Midbrain (tissue), 1 donor: ENCODE measurements around the gene TAF1B.

Experiments
- DNase-seq: peaks from one replicate; lab custom pipeline; 2025; lab: John Stamatoyannopoulos, UW

Gene TAF1B

DNA sequence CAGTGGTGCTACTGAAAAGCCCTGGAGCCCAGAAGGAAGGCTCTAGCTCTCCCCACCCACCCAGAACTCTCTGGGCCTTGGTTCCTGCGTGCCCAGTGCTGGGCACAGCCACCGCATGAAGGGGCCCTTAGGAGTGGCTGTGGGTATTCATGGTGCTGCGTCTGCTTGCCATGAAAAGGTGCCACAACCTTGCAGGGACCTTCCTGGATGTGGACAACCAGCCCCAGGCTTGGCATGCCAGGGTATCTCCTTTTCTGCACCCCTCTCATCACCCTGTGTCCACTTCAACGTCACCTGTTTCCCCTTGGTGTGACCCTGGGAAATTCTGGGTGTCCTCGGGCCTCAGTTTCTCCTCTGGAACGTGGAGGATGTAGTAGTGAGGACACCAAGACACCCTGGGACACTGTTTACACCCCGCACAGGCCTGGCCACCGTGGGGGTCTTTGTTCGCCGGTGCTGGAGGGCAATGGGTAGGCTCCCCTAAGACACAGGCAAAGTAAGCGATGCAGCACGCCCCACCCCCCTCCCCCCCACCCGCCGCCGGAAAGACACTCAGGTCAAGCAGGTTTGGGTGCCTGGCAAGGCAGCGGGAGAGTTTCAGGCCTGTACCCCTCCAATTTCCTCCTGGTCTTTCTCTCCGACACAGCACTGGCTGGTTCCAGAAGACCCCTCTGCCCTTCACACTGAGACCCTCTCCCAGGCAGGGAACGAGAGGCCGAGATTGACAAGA lies 34.8 kb upstream of the TAF1B start:
- no peak for DNase-seq

DNA sequence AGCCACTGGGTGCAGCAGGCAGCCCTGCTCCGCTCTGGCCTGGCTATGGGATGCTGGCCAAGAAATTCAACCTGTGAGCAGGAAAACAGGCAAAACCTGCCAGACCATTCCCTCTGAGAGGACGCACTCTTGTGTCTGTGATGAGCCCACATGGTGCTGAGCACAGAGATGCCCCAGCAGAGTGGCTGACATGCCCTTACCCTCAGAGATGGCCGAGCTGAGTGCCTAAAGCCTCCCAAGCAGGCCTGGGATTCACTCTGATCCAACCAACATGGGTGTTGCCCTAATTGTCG lies 34.3 kb upstream of the TAF1B start:
- DNase-seq: no peak

DNA sequence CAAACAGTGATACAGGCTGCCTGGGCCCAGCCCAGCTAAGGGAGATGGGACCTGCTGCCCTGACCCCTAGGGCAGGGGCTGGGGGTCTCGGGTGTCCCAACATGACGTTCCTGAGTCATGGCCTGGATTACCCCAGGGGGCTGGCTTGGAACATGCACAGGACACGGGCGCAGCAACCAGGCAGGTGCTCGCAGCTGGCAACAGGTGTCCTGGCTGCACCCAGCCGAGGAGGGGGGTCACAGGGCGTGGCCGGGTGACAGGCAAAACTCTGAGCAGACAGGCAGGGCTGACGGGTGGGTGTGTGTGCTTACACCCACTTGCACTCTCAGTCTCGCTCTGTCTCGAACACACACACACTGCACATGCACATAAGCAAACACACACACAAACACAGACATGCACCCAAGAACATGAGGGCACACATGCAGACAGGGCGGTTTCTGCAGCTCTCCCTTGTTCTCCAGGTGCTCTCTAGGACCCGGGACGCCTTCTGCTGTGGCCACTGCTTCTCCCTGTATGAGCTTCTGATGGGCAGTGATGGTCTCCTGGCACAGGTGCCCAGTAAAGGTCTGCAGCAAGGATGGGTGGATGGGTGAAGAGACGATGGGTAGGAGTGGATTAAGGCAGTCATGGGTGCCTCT lies 33.7 kb upstream of the TAF1B start:
- DNase-seq: no peak

DNA sequence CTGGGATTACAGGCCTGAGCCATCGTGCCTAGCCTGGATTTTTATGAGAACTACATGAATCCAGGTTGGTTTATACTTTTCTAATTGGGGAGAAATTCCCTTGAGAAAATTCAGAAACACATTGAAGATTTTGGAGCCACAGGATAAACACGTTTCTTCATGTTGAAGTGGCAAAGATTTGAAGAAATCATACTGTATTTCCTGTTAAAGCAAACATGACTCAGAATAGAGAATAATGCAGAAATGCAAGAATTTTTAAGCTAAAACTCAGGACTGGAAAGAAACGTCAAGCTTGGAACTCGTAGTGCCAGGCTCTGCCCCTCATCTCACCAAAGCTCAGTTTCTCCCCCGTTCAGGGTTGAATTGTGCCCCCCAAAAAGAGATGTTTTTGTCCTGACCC lies 32.1 kb upstream of the TAF1B start:
- no peak for DNase-seq

DNA sequence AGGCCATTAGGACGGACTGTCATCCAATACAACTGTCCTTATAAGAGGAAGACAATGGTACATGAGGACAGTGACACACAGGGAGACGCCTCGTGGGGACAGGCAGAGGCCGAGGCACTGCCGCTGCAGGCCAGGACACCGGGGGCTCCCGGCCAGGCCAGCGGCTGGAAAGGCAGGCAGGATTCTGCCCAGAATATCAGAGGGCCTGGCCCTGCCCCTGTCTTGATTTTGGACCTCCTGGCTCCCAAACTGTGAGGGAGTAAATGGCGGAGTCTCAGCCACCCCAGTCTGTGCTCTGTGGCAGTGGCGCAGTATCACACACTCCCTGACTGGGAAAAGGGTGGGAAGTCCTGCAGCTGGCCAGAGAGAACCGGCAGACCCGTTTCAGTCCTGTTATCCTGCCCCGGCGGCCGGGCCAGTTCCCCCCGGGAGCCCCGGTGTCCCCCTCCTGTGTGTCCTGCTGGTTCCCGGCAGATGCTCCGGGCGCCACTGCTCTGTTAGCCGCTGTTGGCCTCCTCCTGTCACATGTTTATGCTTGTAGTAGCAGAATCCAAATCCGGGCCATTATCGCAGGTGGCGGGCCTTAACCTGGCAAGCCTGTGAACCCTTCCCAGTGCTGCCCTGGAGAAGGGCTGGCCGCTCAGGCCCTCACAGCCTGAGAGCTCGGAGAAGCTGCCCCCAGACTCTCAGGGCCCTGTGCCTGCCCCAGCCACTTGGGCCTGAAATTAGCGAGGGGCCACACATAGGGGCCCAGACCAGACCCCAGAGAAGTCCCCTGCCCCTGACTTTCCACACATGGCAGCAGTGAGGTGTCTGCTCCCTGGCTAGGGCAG lies 31.4 kb upstream of the TAF1B start:
- no peak for DNase-seq

DNA sequence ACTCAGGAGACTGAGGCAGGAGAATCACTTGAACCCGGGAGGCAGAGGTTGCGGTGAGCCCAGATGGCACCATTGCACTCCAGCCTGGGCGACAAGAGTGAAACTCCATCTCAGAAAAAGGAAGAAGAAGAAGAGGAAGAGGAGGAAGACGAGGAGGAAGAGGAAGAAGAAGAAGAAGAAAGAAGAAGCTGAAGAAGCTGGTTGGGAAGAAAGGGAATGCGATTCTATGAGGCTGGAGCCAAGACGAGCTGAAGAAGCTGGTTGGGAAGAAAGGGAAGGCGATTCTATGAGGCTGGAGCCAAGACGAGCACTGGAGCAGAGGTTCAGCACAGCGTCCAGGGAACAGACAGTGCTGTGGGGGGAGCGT lies 30.3 kb upstream of the TAF1B start:
- DNase-seq: no peak

DNA sequence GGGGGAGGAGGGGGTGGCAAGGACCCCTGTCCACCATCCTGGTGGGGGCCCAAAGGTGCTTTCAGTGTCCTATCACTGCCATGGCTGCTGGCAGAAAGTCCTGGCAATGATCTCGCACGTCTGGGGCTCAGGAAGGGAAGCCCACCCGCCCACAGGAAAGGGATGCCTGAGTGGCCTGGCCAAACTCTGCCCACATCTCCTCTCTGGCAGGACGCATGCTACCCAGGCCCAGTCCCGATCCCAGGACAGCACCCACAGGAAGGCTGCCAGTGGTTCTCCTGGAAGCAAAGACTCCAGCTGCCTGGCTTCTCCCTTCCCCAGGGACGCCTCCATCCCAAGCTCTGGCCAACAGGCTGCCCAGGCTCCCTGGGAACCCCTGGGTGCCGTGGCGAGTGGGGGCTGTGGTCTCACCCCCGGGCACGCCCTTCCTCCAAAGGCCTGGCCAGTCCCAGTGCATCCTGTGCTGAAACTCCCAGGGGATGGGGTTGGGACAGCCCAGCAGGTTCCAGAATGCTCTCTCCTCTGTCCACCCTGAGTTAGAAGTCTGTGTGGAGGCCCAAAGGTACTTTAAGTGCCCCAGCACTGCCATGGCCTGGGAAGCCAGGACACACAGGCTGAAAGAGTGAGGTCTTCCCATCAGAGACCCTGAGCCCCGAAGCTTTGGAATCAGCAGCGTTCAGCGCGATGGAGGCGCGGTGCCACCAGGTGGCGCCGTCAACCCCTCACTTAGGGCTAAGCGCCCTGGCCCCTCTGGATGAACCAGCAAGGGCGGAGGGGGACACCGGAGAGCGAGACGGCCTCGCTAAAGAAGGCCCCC lies 29.8 kb upstream of the TAF1B start:
- peak; percentile 70 for DNase-seq

DNA sequence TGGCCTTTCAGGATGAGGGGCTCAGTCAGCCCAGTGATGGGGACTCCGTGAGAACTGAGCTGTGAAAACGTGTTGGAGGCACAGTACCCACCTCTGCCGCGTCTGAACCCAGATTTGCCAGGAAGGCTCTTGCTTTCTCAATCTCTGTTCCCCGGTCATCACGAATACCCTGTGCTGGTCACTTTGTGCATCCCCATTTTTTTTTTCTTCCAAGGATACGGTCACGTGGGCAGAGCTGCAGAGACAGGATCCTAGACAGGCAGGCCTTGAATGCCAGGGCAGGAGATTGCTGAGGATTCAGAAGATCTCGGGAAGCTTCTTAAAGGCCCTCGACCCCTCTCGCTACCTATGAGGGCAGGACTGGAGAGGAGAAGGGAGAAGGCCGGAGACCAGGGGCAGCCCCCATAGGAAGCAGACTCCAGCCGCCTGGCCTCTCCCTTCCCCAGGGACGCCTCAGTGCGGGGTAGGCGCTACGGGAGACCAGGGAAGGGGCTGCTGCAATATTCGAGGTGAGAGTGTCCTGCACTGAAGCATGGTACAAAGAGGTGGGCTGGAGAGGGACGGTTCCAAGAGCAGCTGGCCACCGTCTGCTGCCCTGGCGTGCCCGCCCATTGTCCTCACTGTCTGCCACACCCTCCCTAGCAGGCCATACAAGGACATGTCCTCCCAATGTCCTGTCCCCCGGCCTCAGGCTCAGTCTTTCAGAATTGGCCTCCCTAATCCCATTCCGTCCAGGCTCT lies 29.0 kb upstream of the TAF1B start:
- DNase-seq: no peak

DNA sequence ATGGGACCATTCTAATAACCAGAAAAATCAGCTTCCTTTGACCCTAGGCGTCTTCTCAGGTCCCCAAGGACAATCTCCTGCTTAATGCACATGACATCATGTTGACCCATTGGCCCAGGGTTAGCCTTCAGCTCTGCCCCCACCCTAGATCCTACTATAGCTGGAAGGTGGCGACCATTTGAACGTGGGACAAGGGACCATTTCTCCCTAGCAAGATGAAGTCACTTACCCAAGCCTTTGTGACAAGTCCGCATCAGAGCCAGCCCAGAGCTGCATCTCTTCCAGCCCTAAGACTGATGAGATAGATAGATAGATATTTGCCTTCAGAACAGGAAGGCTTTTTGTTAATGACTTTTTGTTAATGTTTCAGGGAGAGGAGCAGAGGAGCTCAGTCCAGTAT lies 28.2 kb upstream of the TAF1B start:
- DNase-seq: no peak

DNA sequence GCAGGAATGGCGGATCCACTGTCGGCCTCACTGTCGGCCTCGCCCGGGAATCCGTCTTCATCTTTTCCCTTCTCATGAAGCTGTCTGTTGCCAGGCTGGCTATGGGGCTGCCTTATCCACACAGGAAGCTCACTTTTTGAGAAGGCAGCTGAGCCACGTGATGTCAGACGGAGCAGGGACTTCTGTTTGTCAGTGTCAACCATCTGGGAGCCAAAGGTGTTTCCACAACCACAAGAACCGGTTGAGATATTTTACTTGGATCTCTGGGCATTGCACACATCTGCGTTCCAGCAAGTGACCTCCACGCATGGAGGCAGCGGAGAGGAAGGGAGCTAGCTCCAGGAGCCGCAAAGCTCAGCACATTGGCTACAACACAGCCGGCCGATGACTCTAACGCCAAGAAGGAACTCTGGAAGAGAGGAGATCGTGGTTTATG lies 27.4 kb upstream of the TAF1B start:
- DNase-seq: no peak

DNA sequence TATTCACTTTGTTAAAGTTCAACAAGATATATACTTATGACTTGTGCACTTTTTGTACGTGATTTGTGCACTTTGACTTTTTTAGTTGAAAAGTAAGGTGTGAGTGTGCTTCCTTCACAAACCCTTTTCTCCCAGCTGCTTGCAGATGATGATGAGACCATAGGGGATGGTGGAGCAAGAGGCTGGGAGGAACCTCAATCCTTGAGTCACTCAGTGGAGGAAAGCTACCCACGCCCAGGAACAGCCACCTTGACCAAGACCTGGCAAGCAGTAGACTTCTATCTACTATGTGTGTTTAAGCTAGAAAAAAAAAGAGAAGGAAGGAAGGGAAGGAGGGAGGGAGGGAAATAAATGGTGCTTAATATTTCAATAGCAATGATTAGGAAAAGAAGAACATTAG lies 25.2 kb upstream of the TAF1B start:
- no peak for DNase-seq

DNA sequence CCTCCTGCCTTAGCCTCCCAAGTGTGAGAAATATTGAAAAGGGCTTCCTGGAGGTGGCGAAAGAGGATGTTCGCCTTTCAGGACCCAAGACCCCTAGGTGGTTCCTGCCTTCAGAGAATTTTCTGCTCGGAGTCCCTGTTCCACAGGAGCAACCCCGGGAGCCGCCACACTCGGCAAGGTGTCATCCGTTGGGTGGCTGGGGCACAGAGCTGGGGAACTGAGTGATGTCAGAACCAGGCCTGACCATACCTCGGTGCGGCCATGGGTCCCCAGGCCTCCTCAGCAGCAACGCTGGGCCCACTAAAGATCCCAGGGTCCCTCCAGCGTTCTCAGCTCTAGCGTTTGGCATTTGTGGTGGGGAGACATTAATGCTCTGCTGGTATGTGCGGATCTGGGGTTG lies 23.7 kb upstream of the TAF1B start:
- no peak for DNase-seq

DNA sequence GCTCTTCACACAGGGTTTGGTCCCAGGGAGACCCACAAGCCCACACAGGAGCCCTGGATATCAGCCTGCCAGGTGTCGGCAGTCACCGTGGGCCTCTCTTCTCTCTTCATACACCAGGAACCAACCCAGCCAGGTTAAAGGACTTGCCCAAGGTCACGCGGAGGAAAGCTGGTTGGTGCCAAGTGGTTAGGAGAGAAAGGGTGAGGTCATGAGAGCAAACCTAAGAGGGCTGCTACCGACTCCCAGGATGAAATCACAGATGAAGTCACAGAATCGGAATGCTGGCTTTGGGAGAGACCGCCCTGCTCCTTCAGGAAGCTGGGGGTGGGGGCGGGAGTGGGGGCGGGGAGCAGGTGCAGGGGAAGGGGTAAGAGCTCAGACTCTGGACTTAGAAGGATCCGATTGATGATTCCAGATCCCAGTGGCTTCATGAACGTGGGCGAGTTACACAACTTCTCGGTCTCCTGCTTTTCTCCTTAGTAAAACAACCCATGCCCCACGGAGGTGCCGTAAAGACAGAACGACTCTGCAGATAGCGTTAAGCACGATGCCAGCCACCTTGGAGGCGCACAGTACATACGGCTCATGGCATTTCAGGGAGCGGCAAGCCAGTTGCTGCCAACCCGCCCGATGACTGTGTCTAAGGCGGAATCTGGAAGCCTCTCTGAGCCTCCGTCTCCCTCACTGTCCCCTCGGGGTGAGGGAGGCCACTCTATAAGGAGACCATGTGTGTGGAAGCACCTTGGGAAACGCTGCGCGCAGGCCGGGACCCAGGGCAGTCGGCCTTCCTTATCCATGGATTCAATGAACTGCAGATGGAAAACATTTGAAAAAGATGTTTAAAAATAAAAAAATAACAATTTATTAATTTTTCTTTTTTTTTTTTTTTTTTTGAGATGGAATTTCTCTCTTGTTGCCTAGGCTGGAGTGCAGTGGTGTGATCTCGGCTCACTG lies 23.0 kb upstream of the TAF1B start:
- no peak for DNase-seq

DNA sequence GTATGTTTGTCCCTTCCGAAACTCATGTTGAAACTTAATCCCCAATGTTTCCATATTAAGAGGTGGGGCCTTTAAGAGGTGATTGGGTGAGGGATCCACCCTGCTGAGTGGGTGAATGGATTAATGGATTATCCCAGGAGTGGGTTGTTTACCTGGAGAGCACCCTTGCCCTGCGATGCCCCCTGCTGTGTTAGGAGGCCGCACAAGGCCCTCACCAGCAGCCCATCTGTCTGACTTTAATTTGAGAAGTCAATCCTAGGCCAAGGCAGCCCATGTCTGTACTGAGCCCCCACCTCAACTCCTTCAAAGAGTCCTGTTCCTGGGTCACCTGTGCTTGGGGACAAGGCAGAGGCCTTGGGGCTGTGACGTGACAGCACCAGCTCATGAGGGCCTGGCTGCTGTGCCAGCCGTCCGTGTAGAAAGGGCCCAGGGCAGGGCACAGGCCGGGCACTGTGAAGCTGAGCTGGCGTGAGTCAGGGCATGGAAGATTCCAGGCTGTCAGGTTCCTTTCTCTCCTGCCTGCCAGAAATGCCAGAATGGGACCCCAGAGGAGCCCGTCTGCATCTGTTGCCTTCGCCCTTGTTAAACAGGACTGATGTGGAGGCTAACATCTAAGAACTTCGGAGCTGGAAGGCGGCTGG lies 21.3 kb upstream of the TAF1B start:
- no peak for DNase-seq

DNA sequence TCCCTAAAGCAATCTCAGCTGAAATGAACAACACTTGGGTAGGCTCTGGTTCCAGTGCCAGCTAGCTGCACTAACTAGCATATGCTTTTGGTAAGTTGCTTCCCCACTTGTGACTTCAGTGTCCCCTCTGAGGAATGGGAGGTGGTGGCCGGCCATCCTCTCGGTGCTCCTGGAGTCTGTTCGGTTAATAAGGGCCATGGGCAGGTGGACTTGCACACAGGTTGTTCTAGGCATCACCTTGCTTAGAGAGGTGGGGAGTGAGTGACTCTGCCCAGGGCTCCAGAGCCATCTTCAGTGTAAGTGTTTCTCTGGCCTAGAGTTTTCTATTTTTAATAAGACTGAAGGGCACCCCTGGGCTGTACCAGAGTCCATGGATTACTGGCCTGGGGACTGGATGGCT lies 18.8 kb upstream of the TAF1B start:
- DNase-seq: no peak

DNA sequence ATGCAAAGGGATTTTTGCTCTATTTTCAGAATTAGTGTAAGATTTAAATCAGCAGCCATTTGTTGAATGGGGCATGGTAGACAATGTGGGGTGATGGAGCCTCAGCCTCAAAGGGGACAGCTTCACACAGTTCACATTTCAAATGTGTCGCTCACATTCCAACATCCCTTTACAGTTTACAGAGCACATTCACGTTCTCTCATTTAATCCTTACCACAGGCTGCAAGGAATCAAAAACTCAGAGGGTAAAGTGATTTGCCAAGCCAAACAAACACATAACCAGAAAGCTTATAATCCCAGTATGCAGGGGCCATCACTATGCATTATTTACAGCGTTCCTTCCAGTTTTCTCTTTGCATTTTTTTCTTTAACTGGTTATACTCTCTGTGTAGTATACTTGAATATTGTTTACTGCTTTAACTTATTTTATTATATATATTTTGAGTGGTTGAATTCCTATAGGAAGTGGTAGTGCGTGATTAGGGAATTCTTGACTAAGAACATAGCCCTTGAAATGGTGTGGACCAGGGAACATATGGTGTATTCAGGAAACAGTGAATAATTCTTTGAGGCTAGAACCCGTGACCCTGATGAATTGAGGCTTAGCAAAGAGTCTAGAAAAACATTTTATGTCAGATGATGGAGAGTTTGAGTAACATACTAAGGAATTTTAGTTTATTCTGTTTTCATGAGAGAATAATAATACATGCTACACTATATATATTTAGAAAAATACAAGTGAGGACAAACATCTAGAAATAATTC lies 18.1 kb upstream of the TAF1B start:
- no peak for DNase-seq

DNA sequence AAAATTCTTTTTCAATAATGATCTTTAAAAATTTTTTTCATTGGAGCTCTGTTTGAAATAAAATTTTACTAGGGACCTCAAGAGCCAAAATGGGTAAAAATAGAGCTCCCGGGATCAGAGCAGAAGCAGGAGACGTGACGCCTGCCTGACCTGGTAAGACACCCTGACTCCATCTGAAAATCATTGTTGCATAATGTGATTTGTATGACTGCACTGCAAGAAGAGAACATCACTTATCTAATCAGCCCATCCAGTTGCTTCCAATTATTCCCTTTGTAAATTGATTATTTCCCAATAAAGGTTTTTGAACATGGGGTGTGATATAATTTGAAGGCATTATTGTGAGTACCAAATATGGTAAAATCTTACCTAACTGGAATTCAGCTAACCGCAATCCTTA lies 17.1 kb upstream of the TAF1B start:
- DNase-seq: no peak

DNA sequence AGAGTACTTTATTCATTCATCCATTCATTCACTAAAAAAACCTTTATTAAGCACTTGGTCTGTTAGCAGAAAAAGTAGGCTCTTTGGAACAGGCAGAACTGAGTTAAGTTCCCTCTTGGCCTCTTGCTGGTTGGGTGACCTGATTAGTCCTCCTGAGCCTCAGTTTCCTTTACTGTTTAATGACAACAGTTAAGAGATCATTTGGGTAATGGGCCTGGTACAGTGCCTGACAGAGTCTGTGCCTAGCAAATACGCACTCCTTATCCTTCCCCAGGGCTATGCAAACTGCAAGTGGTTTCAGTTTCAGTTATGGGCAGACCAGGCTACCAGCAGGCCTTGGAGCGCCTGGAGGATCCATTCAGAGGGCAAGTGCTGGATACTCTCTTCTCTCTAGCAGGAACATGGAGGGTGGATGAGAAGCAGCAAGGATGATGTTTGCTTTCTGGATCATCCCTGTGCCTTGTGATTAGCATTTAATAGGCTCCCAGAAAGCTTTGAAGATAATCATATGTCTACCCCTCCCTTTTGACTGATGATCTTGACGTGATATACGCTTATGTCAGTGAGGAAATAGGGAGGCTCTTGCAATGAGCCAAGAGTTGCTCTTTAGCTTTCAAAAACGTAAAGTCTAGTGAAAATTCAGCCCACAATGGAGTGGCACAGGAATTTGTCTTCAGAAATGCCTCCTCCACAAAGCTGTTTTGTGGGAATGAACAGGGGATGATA lies 12.4 kb upstream of the TAF1B start:
- DNase-seq: no peak

DNA sequence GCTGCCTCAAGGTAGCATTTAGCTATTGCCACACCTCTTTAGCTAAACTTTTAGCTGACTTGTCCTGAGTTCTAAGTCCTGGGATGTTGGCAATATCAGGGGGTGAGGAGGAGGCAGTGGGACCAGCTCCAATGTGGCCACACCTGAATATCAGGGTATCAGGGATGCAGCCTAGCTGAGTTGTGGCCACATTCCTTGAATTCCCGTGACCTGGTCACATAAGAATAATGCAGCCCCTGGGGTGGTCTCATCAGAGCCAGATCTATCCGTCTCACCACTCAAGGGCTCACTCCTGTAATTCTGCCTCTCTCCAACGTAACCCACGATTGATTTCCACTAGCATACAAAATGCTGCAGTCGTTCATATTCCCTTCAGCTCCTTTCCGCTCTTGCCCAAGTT lies 11.6 kb upstream of the TAF1B start:
- no peak for DNase-seq
